HG02943 (cell line): ENCODE measurements around the gene SERPINB8.
"Not testable (repeated sequence)": the region's sequence is repeated elsewhere in the genome, so short reads cannot be mapped to it uniquely, and the experiment has no call there.

Experiments
- ATAC-seq: cut with Tn5 transposase; IDR thresholded peaks from one replicate; pipeline ENCODE4 v1.9.1; 2021; ENCODE audit warnings: mild to moderate bottlenecking, low read depth, moderate library complexity; ENCODE audit not compliant: unreplicated experiment

Gene SERPINB8, protein sequence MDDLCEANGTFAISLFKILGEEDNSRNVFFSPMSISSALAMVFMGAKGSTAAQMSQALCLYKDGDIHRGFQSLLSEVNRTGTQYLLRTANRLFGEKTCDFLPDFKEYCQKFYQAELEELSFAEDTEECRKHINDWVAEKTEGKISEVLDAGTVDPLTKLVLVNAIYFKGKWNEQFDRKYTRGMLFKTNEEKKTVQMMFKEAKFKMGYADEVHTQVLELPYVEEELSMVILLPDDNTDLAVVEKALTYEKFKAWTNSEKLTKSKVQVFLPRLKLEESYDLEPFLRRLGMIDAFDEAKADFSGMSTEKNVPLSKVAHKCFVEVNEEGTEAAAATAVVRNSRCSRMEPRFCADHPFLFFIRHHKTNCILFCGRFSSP

DNA sequence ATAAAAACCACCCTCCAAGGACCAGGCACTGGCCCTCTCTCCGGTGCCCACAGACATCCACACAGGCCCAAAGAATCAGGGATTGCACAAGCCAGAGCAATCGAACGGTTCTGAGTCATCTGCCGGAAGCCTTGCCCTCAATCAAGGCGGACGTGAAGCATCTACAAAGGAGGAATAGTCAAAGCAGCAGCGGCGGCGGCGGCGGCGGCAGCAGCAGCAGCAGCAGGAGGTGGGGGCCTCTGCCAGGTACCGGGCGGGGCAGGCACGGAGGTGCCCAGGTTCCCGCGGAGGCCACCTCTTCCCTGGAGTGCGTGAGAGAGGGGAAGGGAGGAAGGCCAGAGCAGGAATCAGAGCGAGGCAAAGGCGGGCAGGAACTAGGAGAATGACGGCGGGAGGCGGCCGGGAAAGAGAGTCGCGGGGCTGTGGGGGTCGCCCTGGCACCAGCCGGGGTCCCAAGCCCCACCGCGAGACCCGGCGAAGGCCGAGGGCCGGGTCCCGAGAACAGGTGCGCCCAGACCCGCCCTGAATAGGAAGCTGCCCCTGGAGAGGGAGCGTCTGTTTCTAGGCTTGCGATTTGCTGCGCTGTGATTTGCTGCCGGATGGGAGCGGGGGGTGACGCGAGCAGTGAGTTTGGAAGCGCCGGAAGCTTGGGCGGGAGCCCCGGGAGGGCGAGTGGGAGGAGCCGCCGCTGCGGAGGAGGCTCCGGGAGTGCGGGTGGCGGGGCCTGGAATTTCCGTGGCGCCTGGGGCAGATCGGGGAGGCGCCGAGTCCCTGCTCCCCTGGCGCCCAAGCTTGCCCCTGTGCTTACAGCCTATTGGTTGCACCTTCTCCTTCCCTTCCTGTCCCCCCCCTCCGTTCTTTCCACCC, at the start of gene SERPINB8:
Gene SERPINB8, plus strand, starts transcription at position 140 of the 867 bp plus-strand sequence. CDS start 8,228 bp downstream, outside the sequence.
- peak; percentile 89 for ATAC-seq

DNA sequence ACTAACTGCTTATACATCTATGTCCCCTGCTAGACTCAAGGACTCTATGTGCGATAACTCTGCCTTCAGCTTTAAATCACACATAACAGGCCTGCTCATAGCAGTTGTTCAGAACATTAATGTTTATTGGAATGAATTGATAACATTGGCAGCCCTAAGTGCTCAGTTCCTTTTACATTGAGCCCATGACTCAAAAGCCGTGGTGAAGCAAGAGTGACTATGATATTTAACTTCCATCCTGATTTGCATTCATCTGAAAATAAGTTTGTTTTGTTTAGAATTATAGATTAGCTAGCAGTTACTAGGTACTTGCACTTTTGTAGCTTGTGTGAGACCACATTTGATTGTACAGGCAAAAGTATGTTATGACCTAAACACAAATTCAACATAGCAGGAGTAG, 47.8 kb upstream of the SERPINB8 start:
- no peak for ATAC-seq

DNA sequence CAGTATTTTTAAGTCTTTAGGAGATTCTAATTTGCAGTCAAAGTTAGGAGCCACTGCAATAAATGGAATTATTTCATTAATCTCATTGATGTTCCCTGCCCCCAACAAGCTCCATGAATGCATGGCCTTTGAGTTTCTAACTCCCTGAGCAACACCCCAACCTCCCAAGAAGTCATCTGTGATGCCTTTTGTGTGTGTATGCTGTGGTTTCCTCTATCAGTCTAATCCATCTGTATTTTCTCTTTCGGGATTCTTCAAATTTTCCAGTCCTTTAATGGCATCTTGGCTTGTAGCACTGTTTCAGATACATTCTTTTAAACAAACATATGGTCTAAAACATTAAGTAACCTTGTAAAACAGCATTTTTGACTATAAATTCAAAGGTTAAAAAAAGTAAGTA, 45.3 kb upstream of the SERPINB8 start:
- no peak for ATAC-seq

DNA sequence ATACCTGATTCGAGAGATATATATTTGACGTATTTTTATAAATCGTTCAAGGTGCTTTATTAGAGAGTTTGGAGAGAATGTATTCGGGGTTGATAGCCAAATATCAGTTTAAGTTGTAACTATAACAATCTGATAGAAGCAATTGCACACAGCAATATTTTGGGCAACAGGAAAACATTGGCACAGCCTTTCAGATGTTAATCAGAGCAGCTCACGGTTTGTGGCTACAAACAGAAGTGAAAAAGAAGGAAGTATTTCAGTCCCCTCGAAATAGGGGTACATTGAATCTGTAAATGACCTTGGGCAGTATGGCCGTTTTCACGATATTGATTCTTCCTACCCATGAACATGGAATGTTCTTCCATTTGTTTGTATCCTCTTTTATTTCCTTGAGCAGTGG, 41.5 kb upstream of the SERPINB8 start:
- no peak for ATAC-seq

DNA sequence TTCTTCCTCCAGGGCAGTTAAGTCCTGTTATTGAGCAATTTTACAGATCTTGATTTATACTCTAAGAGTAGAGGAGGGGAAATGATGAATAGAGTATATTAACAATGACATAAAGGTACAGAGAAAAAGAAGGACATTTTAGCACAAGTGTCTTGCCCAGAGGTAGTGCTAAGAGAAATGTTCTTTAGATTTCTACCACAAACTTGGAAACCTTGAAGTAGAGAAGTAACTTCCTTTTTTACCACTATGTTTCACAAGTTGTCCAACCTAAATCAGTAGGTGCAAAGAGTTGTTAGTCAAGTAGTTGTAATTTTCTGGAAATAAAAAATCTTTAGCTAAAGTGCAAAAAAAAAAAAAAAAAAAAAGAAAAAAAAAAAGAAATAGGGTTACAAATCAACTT, 40.5 kb upstream of the SERPINB8 start:
- not testable (repeated sequence) for ATAC-seq

DNA sequence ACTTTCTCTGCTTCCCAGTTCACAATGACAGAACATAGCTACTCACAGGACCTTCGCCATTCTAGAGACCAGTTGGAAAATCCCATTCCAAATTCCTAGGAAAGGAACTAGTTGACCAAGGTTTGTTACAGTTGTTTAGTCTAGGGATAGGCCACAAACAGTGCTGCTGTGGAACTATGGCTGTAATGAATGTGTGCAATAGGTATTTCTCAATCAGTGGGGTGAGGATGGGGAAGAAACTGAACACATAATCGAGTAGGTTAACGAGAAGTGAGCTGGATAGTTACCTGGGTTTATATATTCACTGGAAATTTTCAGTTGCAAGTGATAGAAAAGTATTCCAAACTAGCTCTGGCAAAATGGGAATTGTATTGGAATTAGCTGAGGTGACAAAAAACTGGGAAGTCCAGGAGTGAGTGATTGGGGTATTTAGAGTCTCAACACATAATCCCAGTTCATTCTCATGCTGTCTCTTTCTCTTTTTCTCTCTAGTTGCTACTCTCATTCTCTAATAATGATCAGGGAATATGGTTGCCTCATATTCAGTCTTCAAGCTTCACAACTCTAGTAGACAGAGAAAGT, 39.0 kb upstream of the SERPINB8 start:
- no peak for ATAC-seq

DNA sequence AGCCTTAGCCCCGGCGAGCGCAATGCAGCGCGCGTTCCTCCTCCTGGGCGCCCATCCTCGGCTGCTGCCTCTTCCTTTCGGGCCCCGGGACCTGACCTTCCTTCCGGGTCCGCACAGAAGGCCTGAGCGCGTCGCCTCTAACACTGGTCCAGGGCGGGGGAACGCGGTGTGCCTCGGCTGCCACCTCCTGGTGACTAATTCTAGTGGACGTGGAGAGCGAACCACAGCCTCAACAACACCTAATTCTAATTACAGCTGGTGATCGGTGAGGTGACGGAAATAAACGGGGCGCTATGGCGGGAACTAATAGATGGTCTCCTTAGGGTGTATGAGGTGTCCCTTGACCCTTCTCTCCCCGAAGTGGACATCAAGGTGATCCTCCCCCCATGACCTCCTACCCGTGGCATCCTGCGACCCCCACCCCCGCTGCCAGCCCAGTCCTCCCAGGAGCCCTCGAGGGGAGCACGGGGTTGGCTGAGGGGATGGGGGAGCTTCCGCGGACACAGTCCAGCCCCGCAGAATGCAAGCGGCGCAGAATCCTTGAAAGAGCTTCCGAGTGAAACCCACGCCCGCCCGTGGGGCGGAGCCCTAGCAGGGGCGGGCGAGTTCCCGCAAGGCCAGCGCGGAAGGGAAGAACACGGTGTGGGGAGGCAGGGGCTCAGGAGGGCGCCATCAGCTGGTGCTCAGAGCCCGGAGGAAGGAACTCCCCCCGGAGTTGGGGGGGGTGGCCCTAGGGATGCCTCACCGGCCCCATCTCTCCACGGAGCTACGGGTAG, 33.5 kb upstream of the SERPINB8 start:
- peak; percentile 98 for ATAC-seq

DNA sequence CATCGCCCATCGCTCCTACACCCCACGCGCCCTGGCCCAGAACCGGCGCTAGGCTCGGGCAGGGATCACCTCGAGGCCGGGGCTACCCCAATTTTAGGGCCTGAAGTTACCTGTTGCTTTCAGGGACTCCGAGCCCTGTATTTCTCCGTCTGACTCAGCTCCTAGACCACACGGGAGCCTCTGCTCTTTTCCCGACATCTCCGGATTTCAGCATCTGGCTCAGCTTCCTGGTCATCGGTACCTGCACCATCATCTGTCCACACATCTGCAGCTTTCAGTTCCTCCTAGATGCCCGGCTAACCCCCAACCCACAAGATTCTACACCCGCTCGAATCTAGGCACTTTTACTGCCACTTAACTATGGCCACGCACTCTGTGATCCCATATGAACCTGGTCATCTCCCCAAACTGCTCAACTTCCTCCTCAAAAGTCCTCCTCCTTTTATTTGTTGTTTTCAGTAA, 32.9 kb upstream of the SERPINB8 start:
- no peak for ATAC-seq

DNA sequence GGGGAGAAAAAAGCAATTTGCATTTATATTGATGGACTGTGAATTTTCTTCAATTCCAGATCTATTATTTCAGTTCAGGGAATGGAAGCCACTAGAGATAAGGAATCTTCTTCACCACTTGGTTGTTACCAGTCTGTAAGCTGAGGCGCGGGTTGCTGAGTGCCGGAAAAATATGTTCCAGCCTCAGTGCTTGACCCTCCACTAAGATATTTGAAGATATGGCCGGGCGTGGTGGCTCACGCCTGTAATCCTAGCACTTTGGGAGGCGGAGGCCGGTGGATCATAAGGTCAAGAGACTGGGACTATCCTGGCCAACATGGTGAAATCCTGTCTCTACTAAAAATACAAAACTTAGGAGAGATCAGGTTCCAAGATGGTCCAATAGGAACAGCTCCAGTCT, 29.9 kb upstream of the SERPINB8 start:
- no peak for ATAC-seq

DNA sequence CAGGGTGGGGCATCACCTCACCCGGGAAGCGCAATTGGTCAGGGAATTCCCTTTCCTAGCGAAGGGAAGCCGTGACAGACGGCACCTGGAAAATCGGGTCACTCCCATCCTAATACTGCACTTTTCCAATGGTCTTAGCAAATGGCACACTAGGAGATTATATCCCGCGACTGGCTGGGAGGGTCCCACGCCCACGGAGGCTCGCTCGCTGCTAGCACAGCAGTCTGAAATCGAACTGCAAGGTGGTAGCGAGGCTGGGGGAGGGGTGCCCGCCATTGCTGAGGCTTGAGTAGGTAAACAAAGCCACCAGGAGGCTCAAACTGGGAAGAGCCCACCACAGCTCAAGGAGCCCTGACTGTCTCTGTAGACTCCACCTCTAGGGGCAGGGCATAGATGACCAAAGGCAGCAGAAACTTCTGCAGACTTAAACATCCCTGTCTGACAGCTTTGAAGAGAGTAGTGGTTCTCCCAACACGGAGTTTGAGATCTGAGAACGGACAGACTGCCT, 29.3 kb upstream of the SERPINB8 start:
- not testable (repeated sequence) for ATAC-seq

DNA sequence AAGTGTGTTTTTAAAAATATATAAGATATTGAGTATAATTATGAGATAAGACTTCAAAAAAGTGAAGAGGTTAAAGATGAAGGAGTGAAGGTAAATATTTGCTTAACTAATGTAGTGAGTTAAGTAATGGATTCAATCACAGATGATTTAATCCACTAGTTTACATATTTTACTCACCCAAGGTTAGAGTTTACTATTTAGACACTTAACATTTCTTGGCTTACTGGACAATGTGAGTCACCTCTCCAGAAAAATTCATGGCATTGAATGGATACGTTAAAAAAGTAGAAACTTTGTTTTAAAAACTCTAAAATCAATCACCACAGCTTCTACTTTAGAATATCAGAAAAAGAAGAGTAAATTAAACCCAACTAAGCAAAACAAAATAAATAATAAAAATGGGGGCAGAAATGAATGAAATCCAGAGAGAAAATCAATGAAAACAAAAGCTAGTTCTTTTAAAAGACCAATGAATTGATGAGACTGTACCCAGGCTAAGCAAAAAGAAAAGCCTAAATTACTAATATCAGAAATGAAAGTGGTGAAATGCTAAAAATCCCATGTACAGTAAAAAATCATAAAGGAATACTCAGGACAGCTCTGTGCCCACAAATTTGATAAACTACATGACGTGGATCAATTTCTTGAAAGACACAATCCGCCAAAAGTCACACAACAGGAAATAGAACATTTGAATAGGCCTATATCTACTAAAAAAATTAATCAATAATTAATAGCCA, 22.7 kb upstream of the SERPINB8 start:
- ATAC-seq, result no peak

DNA sequence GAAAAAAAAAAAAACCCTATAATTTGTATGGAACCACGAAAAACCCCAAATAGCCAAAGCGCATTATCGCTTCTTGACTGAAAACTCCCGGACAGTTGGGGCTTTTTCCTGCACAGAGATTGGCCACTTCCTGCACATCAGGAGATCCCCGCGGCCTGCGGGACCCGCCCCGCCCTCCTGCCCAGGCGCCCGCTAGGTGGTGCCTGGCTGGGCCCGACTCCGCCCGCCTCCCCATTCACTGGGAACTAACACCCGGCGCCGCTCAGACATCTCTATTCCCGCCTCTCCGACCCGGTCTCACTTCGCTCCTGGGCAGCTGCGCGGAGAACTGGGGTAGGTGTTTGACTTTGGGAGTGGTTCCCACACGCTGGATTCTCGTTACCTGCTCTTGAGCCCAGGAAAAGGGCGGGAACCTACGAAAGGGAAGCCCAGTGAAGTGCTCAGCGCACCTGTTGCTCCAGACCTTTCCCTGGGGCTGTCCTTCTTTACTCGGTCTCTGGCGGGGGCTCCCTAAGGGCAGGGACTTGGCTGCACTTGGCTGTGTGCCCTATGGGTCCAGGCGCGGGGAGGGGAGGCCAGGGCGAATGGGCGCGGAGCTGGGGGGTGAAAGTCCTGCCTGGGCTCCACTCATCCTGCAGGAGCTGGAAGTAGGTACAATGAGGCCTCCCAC, 20.7 kb upstream of the SERPINB8 start, which contains the start of gene HMSD:
Gene HMSD, plus strand, starts transcription at position 234 of the 670 bp plus-strand sequence. CDS start 4,155 bp downstream, outside the sequence.
- peak; percentile 86 for ATAC-seq

DNA sequence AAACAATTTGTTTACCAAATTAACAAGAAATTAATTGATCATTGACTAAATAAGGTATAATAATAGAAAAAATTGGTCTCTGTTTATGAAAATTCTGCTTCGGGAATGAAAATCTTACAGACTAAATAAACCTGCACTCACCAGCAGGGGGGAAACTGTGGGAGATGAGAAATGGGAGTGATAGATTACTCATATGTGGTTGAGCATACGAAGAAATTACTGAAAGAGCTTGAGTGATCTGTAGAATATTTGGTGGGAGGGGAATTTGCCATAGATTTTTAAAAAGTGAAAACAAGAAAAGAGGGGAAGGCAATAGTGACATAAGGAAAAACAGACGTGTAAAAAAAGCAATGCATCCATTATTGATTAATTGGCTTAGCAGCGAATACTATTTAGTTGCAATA, 18.6 kb upstream of the SERPINB8 start:
- peak; percentile 47 for ATAC-seq

DNA sequence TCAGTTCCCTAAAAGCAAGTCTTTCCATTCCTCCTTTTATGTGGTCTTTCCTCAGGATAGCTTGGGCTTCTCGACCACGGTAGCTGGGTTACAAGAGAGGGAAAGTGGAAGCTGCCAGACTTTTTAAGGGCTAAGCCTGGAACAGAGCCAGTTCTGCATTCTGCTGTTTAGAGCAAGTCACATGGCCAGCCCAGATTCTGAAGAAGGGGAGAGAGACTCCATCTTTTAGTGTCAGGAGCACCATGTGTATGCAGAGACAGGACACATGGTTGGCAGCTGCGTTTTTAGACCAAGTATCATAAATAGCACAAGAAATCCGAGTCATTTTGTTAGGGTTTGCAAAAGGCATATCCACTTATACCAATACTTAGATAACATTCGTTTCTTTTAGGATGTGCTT, 16.1 kb upstream of the SERPINB8 start:
- no peak for ATAC-seq

DNA sequence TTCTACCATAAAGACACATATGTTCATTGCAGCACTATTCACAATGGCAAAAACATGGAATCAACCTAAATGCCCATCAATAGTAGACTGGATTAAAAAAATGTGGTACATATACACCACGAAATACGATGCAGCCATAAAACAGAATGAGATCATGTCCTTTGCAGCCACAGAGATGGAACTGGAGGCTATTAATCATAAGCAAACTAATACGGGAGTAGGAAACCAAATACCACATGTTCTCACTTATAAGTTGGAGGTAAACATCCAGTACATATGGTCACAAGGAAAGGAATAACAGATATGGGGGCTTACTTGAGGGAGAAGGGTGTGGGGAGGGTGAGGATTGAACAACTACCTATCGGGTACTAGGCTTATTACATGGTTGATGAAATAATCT, 13.1 kb upstream of the SERPINB8 start:
- no peak for ATAC-seq

DNA sequence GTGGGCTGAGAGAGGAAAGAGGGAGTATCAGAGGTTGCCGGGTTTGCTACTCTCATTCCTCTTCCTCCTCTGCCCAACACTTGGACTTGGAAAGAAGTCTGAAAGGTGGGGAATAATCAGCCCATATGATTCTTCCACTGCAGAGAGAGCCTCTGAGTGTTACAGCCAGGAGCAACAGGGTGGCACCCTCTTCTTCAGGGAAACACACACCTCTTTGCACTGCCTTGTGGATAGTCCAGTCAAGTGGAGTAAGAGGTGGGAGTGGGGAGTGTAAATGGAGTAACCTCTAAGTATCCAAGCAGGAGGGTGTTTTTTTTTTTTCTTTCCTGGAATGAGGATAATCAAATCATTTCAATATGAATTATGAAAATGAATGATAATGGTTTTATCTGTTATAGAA, 9.0 kb upstream of the SERPINB8 start:
- ATAC-seq, result no peak

DNA sequence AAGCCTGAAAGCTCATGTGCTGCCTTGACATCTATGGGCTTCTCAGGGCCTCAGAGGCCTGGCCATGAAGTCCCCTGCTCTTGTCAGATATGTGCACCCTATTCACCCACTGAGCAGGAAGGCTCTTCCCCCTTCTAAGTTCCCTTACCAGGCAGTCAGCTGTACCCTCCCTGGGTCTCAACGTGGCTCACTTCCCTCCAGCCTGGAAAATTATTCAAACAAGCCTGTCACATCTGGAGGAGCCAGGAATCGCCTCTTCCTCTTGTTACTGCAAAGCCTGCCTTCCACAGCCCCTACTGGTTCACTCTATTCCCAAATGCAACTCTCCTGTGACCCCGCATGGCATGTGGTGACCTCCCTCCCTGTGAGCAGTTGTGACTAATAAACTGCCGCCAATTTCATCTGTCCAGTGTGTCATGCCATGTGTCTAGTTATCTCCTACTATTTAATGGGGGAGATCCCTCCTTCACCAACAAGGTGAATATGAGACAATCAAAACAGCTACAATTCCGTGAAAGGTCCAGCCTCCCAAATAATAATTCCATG, 8.4 kb upstream of the SERPINB8 start:
- ATAC-seq, result no peak

DNA sequence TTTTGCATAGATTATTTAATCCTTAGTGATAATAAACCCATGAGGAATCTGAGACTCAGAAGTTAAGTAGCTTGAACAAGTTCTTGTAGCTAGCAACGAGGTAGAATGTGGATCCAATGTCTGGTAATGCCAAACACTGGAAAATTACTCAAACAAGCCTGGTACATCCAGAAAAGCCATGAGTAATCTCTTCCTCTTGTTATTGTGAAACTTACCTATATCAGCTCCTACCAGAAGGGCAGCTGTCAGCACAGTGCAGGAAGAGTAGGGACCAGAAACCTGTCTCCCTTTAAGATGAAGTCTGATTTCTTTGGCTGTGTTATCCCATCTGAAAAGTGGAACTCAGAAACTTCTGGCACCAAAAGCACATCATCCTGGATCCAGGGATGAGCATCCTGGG, 7.7 kb upstream of the SERPINB8 start:
- ATAC-seq, result no peak
